IPS-18a (cell line): ENCODE data around the gene CLEC6A.
"Not testable (repeated sequence)": the region's sequence is repeated elsewhere in the genome, so short reads cannot be mapped to it uniquely, and the experiment has no call there.

ENCODE experiments used
- H3K27ac ChIP-seq: one replicate; pipeline ENCODE4 v1.5.1; 2013; ENCODE audit warnings: low read length
- H3K27me3 ChIP-seq: one replicate; pipeline ENCODE4 v1.6.1; 2013; ENCODE audit warnings: mild to moderate bottlenecking, low read length; ENCODE audit not compliant: control insufficient read depth, insufficient read depth
- H3K36me3 ChIP-seq: one replicate; pipeline ENCODE4 v1.6.1; 2013; ENCODE audit warnings: low read depth, low read length; ENCODE audit not compliant: control insufficient read depth
- H3K4me1 ChIP-seq: one replicate; pipeline ENCODE4 v1.6.1; 2013; ENCODE audit warnings: low read depth, low read length; ENCODE audit not compliant: control insufficient read depth
- H3K4me3 ChIP-seq: one replicate; pipeline ENCODE4 v1.5.1; 2013; ENCODE audit warnings: low read length
- H3K9ac ChIP-seq: one replicate; pipeline ENCODE4 v1.6.1; 2013; ENCODE audit warnings: mild to moderate bottlenecking, low read length, moderate library complexity
- H3K9me3 ChIP-seq: one replicate; pipeline ENCODE4 v1.6.1; 2013; ENCODE audit warnings: low read depth, low read length; ENCODE audit not compliant: control insufficient read depth

CLEC6A gene

GRCh38 chr12:8455727-8456360 lies at the start of gene CLEC6A:
TSS of gene CLEC6A (plus strand) at chr12:8455962. CDS start at chr12:8456112, 150 bp downstream.
- Histone ChIP-seq H3K27me3 (no peaks in the 10 kb centered on the region), H3K4me1 (peaks cover 9% of the 10 kb centered on the region), H3K36me3 (no peaks in the 10 kb centered on the region), H3K4me3 (no peak within 1 kb of the TSS), H3K9ac (no peak within 1 kb of the TSS), H3K27ac (no peak within 1 kb of the TSS), H3K9me3 (no peaks in the 10 kb centered on the region)

DNA sequence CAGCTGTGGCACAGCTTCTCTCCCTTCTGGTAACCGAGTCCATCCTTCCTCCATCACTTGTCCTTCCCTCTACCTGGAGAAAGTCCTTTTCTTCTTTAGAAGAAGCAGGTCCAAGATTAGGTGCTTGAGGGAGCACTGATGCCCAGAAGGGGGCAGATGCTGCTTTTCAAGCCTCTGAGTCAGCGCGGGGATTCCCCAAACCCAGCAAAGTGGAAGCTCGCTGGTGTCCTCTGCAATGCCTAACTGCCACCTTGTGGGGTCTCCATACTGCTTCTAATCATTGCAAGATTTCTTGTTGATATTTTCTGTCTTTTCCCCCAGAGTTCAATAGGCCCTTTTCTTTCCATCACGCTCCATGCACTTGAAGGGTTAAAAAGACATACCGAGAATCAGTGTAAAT lies 36.2 kb upstream of the CLEC6A start:
- not testable (repeated sequence) for H3K36me3 ChIP-seq, H3K4me1 ChIP-seq, H3K27me3 ChIP-seq, H3K9ac ChIP-seq, H3K9me3 ChIP-seq, H3K27ac ChIP-seq, H3K4me3 ChIP-seq

GRCh38 chr12:8420506-8420905 lies 35.3 kb upstream of the CLEC6A start:
- Histone ChIP-seq H3K36me3 (no peaks in the 10 kb centered on the region), H3K4me3 (no peak overlapping the region), H3K9me3 (no peaks in the 10 kb centered on the region), H3K27me3 (no peaks in the 10 kb centered on the region), H3K27ac (no peak overlapping the region), H3K9ac (no peak overlapping the region), H3K4me1 (no peaks in the 10 kb centered on the region)

GRCh38 chr12:8444536-8445278 lies 11.1 kb upstream of the CLEC6A start:
- H3K4me1 ChIP-seq, H3K27ac ChIP-seq, H3K9ac ChIP-seq, H3K27me3 ChIP-seq, H3K9me3 ChIP-seq, H3K36me3 ChIP-seq, H3K4me3 ChIP-seq: not testable (repeated sequence)

- H3K4me3 ChIP-seq = no peak overlapping the region
- no peak overlapping the region for H3K9ac ChIP-seq
- H3K27ac ChIP-seq = no peak overlapping the region
- H3K9me3 ChIP-seq = no peaks in the 10 kb centered on the region
- H3K4me1 ChIP-seq = no peaks in the 10 kb centered on the region
- no peaks in the 10 kb centered on the region for H3K27me3 ChIP-seq
- H3K36me3 ChIP-seq = no peaks in the 10 kb centered on the region
Observed at GRCh38 chr12:8445731-8446130, 10.0 kb upstream of the CLEC6A start.

DNA sequence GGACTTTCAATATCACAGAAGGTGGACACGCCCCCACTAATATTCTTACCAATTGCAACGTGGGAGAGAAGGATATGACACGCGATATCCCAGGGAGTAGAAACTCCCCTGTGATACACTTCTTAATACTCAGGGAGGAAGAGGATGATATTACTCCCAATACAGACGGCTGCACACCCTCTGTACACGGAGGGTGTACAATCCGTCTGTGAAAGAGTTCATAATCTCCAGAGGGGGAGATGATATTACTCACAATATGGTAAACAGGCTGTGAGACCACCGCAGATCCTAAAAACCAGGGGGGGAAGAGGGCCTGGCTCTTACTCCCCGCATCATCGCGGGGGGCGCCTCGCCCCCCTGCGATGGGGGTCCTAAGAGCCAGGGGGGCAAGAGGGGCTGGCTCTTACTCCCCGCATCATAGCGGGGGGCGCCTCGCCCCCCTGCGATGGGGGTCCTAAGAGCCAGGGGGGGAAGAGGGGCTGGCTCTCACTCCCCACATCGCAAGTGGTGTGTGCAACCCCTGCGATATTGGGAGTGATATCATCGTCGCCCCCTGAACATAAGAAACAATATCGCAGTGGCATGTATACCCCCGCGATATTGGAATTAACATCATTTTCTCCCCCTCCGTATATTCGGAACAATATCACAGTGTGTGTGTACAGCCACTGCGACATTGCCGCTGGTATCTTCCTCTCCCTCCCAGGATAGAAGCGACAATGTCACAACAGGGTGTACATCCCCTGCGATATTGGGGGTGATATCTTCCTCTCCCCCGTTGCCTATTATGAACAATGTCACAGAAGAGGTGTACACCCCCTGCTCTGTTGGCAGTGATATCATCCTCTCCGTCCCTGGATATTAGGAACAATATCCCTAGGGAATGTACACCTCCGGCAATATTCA lies 8.9 kb upstream of the CLEC6A start:
- no peaks in the 10 kb centered on the region for H3K36me3 ChIP-seq
- H3K9me3 ChIP-seq = no peaks in the 10 kb centered on the region
- no peaks in the 10 kb centered on the region for H3K4me1 ChIP-seq
- H3K27me3 ChIP-seq = no peaks in the 10 kb centered on the region
- no peak overlapping the region for H3K9ac ChIP-seq
- no peak overlapping the region for H3K27ac ChIP-seq
- H3K4me3 ChIP-seq = no peak overlapping the region

DNA sequence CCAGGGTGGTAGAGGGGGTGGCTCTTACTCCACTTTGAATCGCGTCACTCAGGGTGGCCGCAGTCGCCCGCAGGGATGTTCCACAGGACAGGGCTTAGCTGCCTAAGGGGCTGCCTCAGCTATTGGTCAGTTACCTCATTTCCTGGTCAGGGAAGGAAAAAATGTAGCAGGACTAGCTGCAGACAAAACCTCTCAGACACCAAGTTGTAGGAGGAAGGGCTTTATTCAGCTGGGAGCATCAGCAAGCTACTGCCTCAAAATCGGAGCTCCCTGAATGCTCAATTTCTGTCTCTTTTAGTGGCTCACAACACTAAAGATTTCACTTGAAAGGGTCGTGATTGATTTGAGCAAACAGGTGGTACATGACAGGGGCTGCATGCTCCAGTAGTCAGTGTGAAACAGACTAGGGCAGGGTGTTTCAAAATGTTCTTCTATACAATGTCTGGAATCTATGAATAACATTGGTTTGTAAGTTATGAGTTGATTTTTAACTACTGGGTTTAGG lies 6.4 kb upstream of the CLEC6A start:
- Histone ChIP-seq H3K36me3 (no peaks in the 10 kb centered on the region), H3K9ac (no peak overlapping the region), H3K4me3 (no peak overlapping the region)

DNA sequence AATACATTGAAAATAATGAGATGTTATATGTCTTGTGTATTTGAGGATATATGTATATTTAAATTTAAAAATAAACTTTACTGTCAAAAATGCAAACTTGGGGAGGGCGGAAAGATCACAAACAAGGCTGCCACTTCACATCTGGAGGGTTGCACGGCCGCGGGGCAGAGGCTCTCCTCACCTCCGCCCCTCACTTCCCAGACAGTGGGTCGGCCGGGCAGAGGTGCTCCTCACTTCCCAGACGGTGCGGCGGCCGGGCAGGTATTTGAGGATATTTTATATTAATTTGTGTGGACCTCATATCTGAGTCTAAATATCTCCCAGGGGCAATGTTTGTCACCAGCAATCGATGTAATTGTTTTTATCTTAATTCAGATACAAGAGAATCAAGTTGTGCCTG lies 3.7 kb upstream of the CLEC6A start:
- Histone ChIP-seq H3K27me3 (no peaks in the 10 kb centered on the region), H3K27ac (no peak overlapping the region), H3K36me3 (no peaks in the 10 kb centered on the region), H3K9ac (no peak overlapping the region), H3K9me3 (no peaks in the 10 kb centered on the region), H3K4me3 (no peak overlapping the region), H3K4me1 (peaks cover 8% of the 10 kb centered on the region)

More for the DNA sequence above, 6.4 kb upstream of the CLEC6A start:
- Histone ChIP-seq H3K27ac (no peak overlapping the region), H3K27me3 (no peaks in the 10 kb centered on the region), H3K4me1 (peaks cover 8% of the 10 kb centered on the region), H3K9me3 (no peaks in the 10 kb centered on the region)

GRCh38 chr12:8453021-8453513 lies 2.7 kb upstream of the CLEC6A start:
- Histone ChIP-seq H3K4me1 (peaks cover 8% of the 10 kb centered on the region), H3K27me3 (no peaks in the 10 kb centered on the region), H3K9me3 (no peaks in the 10 kb centered on the region), H3K27ac (no peak overlapping the region), H3K36me3 (no peaks in the 10 kb centered on the region), H3K9ac (no peak overlapping the region), H3K4me3 (no peak overlapping the region)

DNA sequence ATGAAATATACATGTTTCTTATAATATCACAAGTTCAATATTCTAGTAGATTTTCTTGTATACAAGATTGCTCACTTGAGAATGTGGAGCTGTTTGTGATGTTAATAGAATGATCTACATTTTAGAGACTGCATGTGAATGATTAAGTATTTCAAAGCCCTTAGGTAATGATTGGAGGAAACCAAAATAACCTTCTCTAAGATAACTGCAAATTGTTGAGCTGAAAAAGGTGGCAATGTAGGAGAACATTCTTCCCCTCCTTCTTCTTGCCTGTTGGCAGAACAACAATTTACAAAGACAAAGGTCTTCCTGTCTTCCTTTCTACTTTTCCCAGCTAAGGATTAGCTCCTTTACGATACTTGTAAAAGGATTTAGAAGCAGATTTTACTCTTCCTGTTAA lies 2.0 kb upstream of the CLEC6A start:
- no peak overlapping the region for H3K27ac ChIP-seq
- H3K4me3 ChIP-seq = no peak overlapping the region
- H3K36me3 ChIP-seq = no peaks in the 10 kb centered on the region
- peaks cover 8% of the 10 kb centered on the region for H3K4me1 ChIP-seq
- H3K27me3 ChIP-seq = no peaks in the 10 kb centered on the region
- no peak overlapping the region for H3K9ac ChIP-seq
- H3K9me3 ChIP-seq = no peaks in the 10 kb centered on the region

DNA sequence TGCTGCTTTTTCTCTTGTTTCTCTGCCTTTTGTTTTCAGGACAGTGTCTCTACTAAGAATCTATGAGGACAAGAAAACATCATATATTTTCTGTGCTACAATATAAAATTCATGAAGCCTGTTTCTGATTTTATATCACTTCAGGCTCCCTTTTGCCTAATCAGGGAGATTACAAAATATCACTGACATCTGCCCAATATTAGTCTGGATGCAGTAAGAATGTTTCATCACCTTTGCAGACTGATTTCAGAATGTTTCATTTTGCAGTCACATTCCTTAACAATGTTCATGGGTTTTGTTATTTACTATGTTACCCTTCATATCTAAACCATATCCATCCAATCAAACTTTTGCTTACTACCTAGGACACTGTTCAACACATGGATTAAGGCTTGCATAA lies 491 bp upstream of the CLEC6A start:
- Histone ChIP-seq H3K9ac (no peak overlapping the region), H3K36me3 (no peaks in the 10 kb centered on the region), H3K4me3 (no peak overlapping the region), H3K9me3 (no peaks in the 10 kb centered on the region), H3K27ac (no peak overlapping the region), H3K4me1 (peaks cover 8% of the 10 kb centered on the region), H3K27me3 (no peaks in the 10 kb centered on the region)
